Neural progenitor cell (in vitro differentiated cells): ENCODE data around the gene SNUPN. TPM values are rescaled to one million over a fixed set of nuclear protein-coding genes. Genes with fewer than 3 reads are reported as not detected.

Experiments
- DNase-seq: peaks from one replicate; pipeline ENCODE4 v3.0.0-alpha.2; 2016; ENCODE audit warnings: low spot score
- H2AFZ ChIP-seq: fragments of 200-600 bp; sonication (generic); replicated peaks from 2 replicates; pipeline ENCODE4 v1.6.1; 2016; ENCODE audit warnings: antibody characterized with exemption
- H3F3A ChIP-seq: fragments of 200-600 bp; sonication (generic); 2 replicates; pipeline ENCODE4 v1.6.1; 2016; ENCODE audit warnings: antibody characterized with exemption, low read depth
- H3K27ac ChIP-seq: fragments of 200-600 bp; sonication (generic); 2 replicates; pipeline ENCODE4 v1.5.1; 2016; ENCODE audit warnings: mild to moderate bottlenecking
- H3K27me3 ChIP-seq: fragments of 200-600 bp; sonication (generic); 2 replicates; pipeline ENCODE4 v1.6.1; 2016; ENCODE audit warnings: mild to moderate bottlenecking, moderate library complexity
- H3K36me3 ChIP-seq: fragments of 200-600 bp; sonication (generic); 2 replicates; pipeline ENCODE4 v1.5.1; 2016
- H3K4me1 ChIP-seq: fragments of 200-600 bp; sonication (generic); 2 replicates; pipeline ENCODE4 v1.6.1; 2016; ENCODE audit warnings: mixed run types
- H3K4me2 ChIP-seq: fragments of 200-600 bp; sonication (generic); 2 replicates; pipeline ENCODE4 v1.6.1; 2016
- H3K4me3 ChIP-seq: fragments of 200-600 bp; sonication (generic); 2 replicates; pipeline ENCODE4 v1.5.1; 2016
- H3K79me2 ChIP-seq: fragments of 200-600 bp; sonication (generic); 2 replicates; pipeline ENCODE4 v1.6.1; 2016; ENCODE audit warnings: low read depth
- H3K9ac ChIP-seq: fragments of 200-600 bp; sonication (generic); 2 replicates; pipeline ENCODE4 v1.6.1; 2016
- H3K9me3 ChIP-seq: fragments of 200-600 bp; sonication (generic); 2 replicates; pipeline ENCODE4 v1.5.1; 2016; ENCODE audit warnings: low read depth
- H4K20me1 ChIP-seq: fragments of 200-600 bp; sonication (generic); 2 replicates; pipeline ENCODE4 v1.6.1; 2016; ENCODE audit warnings: low read depth
- H3K27ac Mint-ChIP-seq: 3 replicates; pipeline ENCODE4 v1.8.0; 2021; ENCODE audit warnings: mixed read lengths
- H3K27me3 Mint-ChIP-seq: 2 replicates; pipeline ENCODE4 v1.8.0; 2022; ENCODE audit warnings: low read depth, mild to moderate bottlenecking, inconsistent platforms, moderate library complexity, mixed read lengths; ENCODE audit not compliant: insufficient read depth
- H3K36me3 Mint-ChIP-seq: 3 replicates; pipeline ENCODE4 v1.8.0; 2021; ENCODE audit warnings: mixed read lengths
- H3K4me1 Mint-ChIP-seq: 3 replicates; pipeline ENCODE4 v1.8.0; 2021; ENCODE audit warnings: mixed read lengths
- H3K4me3 Mint-ChIP-seq: 3 replicates; pipeline ENCODE4 v1.8.0; 2021; ENCODE audit warnings: mild to moderate bottlenecking, moderate library complexity, mixed read lengths
- H3K9me3 Mint-ChIP-seq: 3 replicates; pipeline ENCODE4 v1.8.0; 2020; ENCODE audit warnings: mixed read lengths
- EZH2 ChIP-seq: fragments of 200-600 bp; sonication (generic); IDR thresholded peaks from 2 replicates; pipeline ENCODE4 v1.6.1; 2017; ENCODE audit warnings: antibody characterized with exemption, mild to moderate bottlenecking, moderate library complexity
- EZH2phosphoT487 ChIP-seq: fragments of 200-600 bp; sonication (generic); IDR thresholded peaks from 2 replicates; pipeline ENCODE4 v1.6.1; 2017; ENCODE audit warnings: antibody characterized with exemption
- total RNA-seq: library from RNA; depleted of rRNA; stranded (reverse); fragments of >200 nt; gene quantifications from 2 replicates; pipeline ENCODE4 v1.2.3, GENCODE V29; 2015; ENCODE audit warnings: low replicate concordance
- TF ChIP-seq, protein P1 (sequence below): fragments of 200-600 bp; sonication (generic); IDR thresholded peaks from 2 replicates; pipeline ENCODE4 v1.5.1; 2017; ENCODE audit warnings: antibody characterized with exemption, mild to moderate bottlenecking

SNUPN gene
- total RNA-seq, 1 donor from 2014 or later, result 18.4 TPM

DNA sequence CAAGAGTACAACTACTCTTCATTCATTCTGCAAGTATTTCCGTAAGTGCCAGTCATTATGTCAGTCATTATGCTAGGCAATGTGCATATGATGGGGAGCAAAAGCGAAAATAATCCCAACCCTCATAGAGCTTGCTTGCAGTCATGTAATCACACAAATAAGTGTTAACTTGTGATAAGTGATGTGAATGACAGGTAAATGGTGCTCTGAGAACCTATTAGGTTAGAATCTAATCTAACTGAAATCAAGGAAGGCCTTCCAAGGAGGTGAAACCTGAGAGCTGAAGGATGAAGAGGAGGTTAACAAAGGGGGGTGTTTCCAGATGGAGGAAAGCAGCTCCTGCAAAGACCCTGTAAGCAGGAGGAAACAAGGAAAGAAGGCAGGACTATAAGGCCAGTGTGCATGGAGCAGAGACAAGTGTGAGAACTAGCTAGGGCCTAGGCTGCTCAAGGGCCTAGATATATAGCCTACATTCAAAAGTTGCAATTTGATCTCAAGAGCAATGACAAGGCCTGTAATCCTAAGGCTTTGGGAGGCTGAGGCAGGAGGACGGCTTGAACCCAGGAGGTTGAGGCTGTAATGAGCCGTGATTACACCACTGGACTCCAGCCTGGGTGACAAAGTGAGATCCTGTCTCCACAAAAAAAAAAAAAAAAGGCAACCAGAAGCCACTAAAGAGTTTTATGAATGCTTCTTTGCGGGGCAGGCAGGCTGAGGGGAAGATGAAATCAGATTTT lies 51.7 kb downstream of the SNUPN start:
- peak; percentile 39 for DNase-seq

DNA sequence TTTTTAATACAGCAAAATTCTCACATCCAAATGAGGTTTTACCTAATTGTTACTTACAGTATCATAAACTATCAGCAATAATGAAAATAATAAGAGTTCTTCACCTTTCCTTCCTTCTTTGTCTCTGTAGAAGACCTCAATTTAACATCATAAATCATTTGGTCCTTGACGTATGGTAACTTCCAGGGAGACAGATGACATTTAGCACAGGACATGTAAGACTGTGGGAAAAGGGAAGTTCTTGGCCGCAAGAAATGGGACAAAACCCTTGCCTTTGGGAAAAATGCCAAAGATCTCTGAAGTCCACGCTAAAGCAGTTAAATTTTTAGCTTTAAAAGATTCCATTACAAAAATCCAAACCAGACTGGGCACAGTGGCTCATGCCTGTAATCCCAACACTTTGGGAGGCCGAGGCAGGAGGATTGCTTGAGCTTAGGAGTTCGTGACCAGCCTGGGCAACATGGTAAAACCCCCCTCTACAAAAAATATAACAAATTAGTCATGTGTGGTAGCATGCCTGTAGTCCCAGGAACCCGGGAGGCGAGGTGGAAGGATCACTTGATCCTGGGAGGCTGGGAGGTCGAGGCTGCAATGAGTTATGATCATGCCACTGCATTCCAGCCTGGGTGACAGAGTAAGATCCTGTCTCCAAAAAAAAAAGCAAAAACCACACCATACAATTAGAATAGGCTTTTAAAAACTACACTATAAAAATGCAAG lies 55.2 kb downstream of the SNUPN start:
- no peaks in the 10 kb centered on the region for H3K9me3 Mint-ChIP-seq
- TF ChIP-seq EZH2 (no peak), EZH2phosphoT487 (no peak)
- TF ChIP-seq, protein P1, sequence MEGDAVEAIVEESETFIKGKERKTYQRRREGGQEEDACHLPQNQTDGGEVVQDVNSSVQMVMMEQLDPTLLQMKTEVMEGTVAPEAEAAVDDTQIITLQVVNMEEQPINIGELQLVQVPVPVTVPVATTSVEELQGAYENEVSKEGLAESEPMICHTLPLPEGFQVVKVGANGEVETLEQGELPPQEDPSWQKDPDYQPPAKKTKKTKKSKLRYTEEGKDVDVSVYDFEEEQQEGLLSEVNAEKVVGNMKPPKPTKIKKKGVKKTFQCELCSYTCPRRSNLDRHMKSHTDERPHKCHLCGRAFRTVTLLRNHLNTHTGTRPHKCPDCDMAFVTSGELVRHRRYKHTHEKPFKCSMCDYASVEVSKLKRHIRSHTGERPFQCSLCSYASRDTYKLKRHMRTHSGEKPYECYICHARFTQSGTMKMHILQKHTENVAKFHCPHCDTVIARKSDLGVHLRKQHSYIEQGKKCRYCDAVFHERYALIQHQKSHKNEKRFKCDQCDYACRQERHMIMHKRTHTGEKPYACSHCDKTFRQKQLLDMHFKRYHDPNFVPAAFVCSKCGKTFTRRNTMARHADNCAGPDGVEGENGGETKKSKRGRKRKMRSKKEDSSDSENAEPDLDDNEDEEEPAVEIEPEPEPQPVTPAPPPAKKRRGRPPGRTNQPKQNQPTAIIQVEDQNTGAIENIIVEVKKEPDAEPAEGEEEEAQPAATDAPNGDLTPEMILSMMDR, result no peak
- H3K36me3 Mint-ChIP-seq, result peaks cover 7% of the 10 kb centered on the region
- peaks cover 13% of the 10 kb centered on the region for H3F3A ChIP-seq
- H3K27me3 Mint-ChIP-seq, result peaks cover 2% of the 10 kb centered on the region
- no peak for DNase-seq
- H4K20me1 ChIP-seq, result peaks cover 6% of the 10 kb centered on the region
- no peak overlapping the region for H2AFZ ChIP-seq
- H3K36me3 ChIP-seq, result no peaks in the 10 kb centered on the region
- H3K9me3 ChIP-seq, result no peaks in the 10 kb centered on the region
- H3K4me3 Mint-ChIP-seq, result no peak overlapping the region
- no peak overlapping the region for H3K9ac ChIP-seq
- H3K4me2 ChIP-seq, result no peak overlapping the region
- peaks cover 12% of the 10 kb centered on the region for H3K4me1 ChIP-seq
- no peak overlapping the region for H3K27ac Mint-ChIP-seq
- no peaks in the 10 kb centered on the region for H3K27me3 ChIP-seq
- no peak overlapping the region for H3K27ac ChIP-seq
- H3K79me2 ChIP-seq, result peaks cover 83% of the 10 kb centered on the region
- no peak overlapping the region for H3K4me3 ChIP-seq
- peaks cover 10% of the 10 kb centered on the region for H3K4me1 Mint-ChIP-seq

More for the DNA sequence above, 51.7 kb downstream of the SNUPN start:
- no peak overlapping the region for H3K4me3 Mint-ChIP-seq
- H3K9me3 ChIP-seq, result no peaks in the 10 kb centered on the region
- H3K4me1 Mint-ChIP-seq, result peaks cover 17% of the 10 kb centered on the region
- H3K36me3 Mint-ChIP-seq, result peaks cover 7% of the 10 kb centered on the region
- H3K4me2 ChIP-seq, result peak overlapping the region; percentile 48
- H3K9me3 Mint-ChIP-seq, result no peaks in the 10 kb centered on the region
- peaks cover 12% of the 10 kb centered on the region for H4K20me1 ChIP-seq
- H3K27me3 Mint-ChIP-seq, result no peaks in the 10 kb centered on the region
- no peak overlapping the region for H3K27ac Mint-ChIP-seq
- H3K9ac ChIP-seq, result no peak overlapping the region
- H3K36me3 ChIP-seq, result no peaks in the 10 kb centered on the region
- H3K79me2 ChIP-seq, result peaks cover 94% of the 10 kb centered on the region
- H3K4me1 ChIP-seq, result peaks cover 23% of the 10 kb centered on the region
- H2AFZ ChIP-seq, result no peak overlapping the region
- H3K27ac ChIP-seq, result peak overlapping the region; percentile 7
- no peaks in the 10 kb centered on the region for H3K27me3 ChIP-seq
- TF ChIP-seq, protein P1, result no peak
- no peak for TF ChIP-seq EZH2
- TF ChIP-seq EZH2phosphoT487, result no peak
- peaks cover 21% of the 10 kb centered on the region for H3F3A ChIP-seq
- H3K4me3 ChIP-seq, result no peak overlapping the region

DNA sequence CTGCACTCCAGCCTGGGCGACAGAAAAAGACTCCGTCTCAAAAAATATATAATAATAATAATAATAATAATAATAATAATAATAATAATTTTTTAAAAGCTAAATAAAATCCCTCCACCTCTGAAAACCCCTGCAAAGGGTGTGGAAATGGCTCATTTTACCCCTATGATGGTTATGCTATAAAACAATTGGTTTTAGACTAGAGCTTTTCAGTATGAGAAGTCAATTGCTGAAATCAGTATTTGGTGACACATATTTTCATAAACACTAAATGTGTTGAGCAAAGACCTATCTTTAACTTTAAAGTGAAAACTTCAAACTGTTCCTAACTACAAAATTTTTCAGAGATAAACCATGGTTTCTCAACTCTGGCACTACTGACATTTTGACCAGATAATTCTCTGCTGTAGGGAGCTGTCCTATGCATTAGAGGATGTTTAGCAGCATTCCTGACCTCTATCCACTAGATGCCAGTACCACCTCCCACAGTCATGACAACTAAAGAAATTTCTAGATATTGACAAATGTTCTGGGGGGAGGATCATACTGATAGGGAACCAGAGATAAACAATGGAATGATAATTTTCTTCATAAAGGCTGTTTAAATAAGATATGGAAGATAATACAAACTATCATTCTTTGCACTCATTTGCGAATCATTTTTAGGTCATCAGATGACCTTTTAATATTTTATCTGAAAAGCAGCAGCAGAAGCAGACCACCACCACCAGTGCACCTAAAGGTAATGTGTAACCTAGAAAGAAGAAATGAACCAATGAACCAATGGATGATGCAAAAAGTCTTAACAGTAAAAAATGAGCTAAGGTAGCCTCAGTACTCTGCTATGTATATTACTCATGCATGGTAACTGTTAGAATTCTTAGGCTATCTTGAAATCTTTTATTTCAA lies 60.2 kb downstream of the SNUPN start:
- Histone ChIP-seq H3K4me2 (no peak overlapping the region), H2AFZ (no peak overlapping the region), H3K4me3 (no peak overlapping the region), H3K36me3 (no peaks in the 10 kb centered on the region), H3K4me1 (no peaks in the 10 kb centered on the region), H3F3A (no peaks in the 10 kb centered on the region), H3K27ac (no peak overlapping the region), H3K9me3 (no peaks in the 10 kb centered on the region), H3K9ac (no peak overlapping the region), H4K20me1 (no peaks in the 10 kb centered on the region), H3K27me3 (no peaks in the 10 kb centered on the region), H3K79me2 (peaks cover 56% of the 10 kb centered on the region)
- TF ChIP-seq EZH2phosphoT487, result no peak
- TF ChIP-seq, protein P1, result no peak
- no peak for TF ChIP-seq EZH2
- DNase-seq, result no peak
- no peaks in the 10 kb centered on the region for H3K4me1 Mint-ChIP-seq
- H3K4me3 Mint-ChIP-seq, result no peak overlapping the region
- peaks cover 1% of the 10 kb centered on the region for H3K9me3 Mint-ChIP-seq
- peaks cover 18% of the 10 kb centered on the region for H3K36me3 Mint-ChIP-seq
- no peak overlapping the region for H3K27ac Mint-ChIP-seq
- H3K27me3 Mint-ChIP-seq, result peaks cover 2% of the 10 kb centered on the region
